ENCODE results near the gene SENP7.
"Not testable (repeated sequence)": the region's sequence is repeated elsewhere in the genome, so short reads cannot be mapped to it uniquely, and the experiment has no call there.

The SENP7 gene

GRCh38 chr3:101362406-101362805 is 150.6 kb downstream of the SENP7 start:
- no peak for DNase-seq (ENCODE audit: low read depth in 1 of 2, low spot score in 1 of 2)

DNA sequence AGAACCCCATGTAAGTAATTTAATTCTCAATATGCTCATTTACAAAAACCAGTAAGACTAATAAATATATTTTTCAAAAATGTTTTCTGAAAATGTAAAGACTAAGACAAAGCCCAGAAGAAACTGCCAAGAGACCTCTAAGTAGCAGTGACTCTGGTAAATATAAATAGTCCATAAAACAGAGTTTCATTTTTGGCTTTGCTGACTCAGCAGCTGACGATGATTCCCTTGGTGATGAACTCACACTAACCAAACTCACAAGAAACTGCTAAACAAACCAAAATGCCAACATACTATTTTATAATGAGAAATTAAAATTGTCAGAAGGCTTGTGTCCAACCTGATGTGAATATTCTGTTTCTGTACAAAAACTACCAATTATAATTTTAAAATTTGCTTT is 161.2 kb downstream of the SENP7 start:
- DNase-seq (ENCODE audit: low read depth in 1 of 2, low spot score in 1 of 2) = no peak

- DNase-seq (ENCODE audit: low read depth in 1 of 2, low spot score in 1 of 2) = no peak
These were observed 172.4 kb downstream of the SENP7 start for GRCh38 chr3:101340591-101340990.

DNA sequence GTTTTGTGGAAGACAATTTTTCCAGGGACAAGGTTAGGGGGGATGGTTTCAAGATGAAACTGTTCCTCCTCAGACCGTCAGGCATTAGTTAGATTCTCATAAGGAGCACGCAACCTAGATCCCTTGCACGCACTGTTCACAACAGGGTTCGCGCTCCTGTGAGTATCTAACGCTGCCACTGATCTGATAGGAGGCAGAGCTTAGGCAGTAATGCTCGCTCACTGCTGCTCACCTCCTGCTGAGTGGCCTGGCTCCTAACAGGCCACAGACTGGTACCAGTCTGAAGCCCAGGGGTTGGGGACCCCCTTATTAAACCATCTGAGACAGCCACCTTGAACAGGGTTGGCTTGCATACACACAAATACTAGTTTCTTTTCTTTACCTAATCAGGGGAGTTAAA is 179.1 kb downstream of the SENP7 start:
- DNase-seq (ENCODE audit: low read depth in 1 of 2, low spot score in 1 of 2) = no peak

GRCh38 chr3:101329016-101329673 is 183.9 kb downstream of the SENP7 start:
- DNase-seq (ENCODE audit: low read depth in 1 of 2, low spot score in 1 of 2) = no peak

- DNase-seq (ENCODE audit: low read depth in 1 of 2, low spot score in 1 of 2) = no peak
These were observed 187.4 kb downstream of the SENP7 start for GRCh38 chr3:101325393-101326134.

DNA sequence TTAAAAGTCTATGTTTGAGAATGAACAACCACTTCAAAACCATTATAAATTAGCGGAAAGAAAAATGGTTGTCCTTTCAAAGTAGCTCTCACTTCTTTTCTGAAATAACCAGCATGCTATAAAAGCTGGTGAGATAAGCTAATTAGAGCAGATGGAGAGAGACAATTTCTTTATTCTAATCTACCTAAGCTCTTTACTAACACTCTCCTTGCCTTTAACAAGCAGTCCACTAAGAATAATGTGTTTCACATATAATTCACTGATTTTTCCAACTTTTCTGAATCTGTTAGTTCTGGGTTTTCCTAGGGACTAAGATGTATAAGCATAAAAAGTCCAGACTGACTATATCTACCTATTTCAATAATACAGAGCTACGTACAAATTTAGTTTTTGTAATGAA is 192.5 kb downstream of the SENP7 start, which contains the start of gene IMPG2:
IMPG2 (minus strand) TSS at position 101 of the 400 bp plus-strand sequence. CDS start 203 bp downstream, outside the sequence.
- DNase-seq (ENCODE audit: low read depth in 1 of 2, low spot score in 1 of 2) = no peak

DNA sequence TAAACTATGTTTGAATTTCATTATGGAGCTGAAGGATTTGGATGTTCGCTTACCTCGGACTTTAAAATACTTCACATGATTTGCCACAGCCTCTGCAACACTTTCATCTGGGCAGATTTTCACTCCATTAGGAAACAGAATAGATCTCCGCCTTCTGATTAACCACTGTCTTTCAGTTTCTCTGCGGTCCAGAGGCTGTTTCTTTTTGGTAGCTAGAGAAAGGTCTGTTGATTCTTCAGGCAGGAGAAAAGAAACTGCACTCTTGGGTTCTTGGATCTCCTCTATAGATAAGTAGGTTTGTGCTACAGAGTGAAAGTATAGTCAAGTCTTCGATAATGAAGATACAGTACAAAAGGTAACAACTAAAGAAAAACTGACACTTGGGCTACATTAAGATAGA is 193.5 kb downstream of the SENP7 start:
- DNase-seq (ENCODE audit: low read depth in 1 of 2, low spot score in 1 of 2) = no peak

GRCh38 chr3:101312545-101312944 is 200.5 kb downstream of the SENP7 start:
- DNase-seq (ENCODE audit: low read depth in 1 of 2, low spot score in 1 of 2) = no peak

- no peak for DNase-seq (ENCODE audit: low read depth in 1 of 2, low spot score in 1 of 2)
These were observed 201.3 kb downstream of the SENP7 start for GRCh38 chr3:101311676-101312075.

GRCh38 chr3:101310978-101311375 is 202.0 kb downstream of the SENP7 start:
- no peak for DNase-seq (ENCODE audit: low read depth in 1 of 2, low spot score in 1 of 2)

GRCh38 chr3:101308147-101308772 is 204.8 kb downstream of the SENP7 start:
- not testable (repeated sequence) for DNase-seq (ENCODE audit: low read depth in 1 of 2, low spot score in 1 of 2)

- no peak for DNase-seq (ENCODE audit: low read depth in 1 of 2, low spot score in 1 of 2)
These were observed 209.2 kb downstream of the SENP7 start for GRCh38 chr3:101303836-101304235.

GRCh38 chr3:101303089-101303731 is 209.8 kb downstream of the SENP7 start:
- DNase-seq (ENCODE audit: low read depth in 1 of 2, low spot score in 1 of 2) = no peak

DNA sequence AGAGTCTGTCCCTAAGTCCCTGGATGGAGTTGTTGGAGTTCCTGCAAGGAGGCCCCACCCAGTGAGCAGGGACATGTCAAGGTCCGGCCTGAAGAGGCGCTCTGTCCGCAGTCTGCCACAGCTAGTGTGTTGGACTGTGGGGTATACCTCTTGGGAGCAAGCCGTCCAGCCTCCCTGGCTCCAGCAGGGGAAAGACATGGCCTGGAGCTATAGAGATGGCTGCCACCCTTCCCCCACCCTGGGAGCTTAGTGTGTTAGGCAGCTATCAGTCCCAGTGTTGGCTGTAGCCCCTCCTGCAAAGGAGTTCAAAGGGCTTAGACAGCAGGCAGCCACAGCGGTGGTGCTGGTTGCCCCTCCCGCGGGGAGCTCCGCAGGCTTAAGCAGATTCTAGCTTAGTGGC is 212.9 kb downstream of the SENP7 start:
- no peak for DNase-seq (ENCODE audit: low read depth in 1 of 2, low spot score in 1 of 2)

GRCh38 chr3:101292027-101292426 is 221.0 kb downstream of the SENP7 start:
- DNase-seq (ENCODE audit: low read depth in 1 of 2, low spot score in 1 of 2) = no peak

DNA sequence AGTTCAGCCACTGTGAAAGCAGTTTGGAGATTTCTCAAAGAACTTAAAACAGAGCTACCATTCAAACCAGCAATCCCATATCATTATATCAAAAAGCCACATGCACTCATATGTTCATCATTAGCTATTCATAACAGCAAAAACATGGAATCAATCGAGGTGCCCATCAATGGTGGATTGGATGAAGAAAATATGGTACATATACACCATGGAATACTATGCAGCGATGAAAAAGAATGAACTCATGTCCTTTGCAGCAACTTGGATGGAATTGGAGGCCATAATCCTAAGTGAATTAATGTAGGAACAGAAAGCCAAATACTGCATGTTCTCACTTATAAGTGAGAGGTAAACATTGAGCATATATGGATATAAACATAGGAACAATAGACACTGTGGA is 224.7 kb downstream of the SENP7 start:
- no peak for DNase-seq (ENCODE audit: low read depth in 1 of 2, low spot score in 1 of 2)

DNA sequence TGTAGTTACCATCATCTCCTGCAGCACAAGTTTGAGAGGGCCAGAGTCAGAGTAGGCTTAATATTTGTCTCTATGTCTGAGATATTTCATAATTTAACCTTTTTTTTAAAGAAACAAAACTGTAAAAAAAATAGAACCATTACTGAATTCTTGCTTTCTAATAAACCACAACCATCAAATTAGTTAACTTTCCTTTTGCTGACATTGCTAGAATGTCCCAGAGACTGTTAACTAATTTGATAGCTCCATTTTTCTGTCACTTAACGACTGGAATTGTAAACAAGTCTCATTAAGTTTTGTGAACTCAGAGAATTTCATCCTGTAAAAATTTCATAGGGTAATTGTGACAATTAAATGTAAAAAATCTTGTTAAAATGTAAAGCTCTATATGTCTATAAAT is 228.3 kb downstream of the SENP7 start:
- DNase-seq (ENCODE audit: low read depth in 1 of 2, low spot score in 1 of 2) = no peak

DNA sequence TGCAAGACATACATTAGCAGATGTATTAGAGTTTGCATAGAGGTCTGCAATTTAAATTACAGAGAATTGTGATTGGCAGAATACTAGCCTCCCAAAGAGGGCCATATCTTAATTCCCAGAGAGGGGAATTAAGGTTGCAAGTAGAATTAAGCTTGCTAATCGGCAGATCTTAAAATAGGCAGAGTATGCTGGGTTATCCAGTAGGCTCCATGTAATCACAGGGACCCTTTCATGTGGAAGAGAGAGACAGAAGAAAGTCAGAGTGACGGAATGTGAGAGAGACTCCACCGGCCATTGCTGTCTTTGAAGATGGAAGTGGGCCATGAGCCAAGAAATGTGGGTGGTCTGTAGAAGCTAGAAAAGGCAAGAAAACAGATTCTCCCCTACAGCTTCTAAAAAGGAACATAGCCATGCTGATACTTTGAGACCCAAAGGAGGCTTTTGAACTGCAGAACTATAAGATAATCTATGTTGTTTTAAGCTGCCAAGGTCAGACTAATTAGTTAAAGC is 231.4 kb downstream of the SENP7 start:
- no peak for DNase-seq (ENCODE audit: low read depth in 1 of 2, low spot score in 1 of 2)

- DNase-seq (ENCODE audit: low read depth in 1 of 2, low spot score in 1 of 2) = no peak
These were observed 233.1 kb downstream of the SENP7 start for GRCh38 chr3:101279765-101280385.

GRCh38 chr3:101279162-101279561 is 233.8 kb downstream of the SENP7 start:
- DNase-seq (ENCODE audit: low read depth in 1 of 2, low spot score in 1 of 2) = no peak

Data from activated CD4-positive, alpha-beta T cell treated with anti-CD3 and anti-CD28 coated beads, Interleukin-2, amount 50 U/mL, for 24 hours (primary cell).